Subcutaneous adipose tissue (tissue), 4 donors: ENCODE data around the gene AADAC. TPM values are rescaled to one million over a fixed set of nuclear protein-coding genes. Genes with fewer than 3 reads are reported as not detected.

Source experiments
- total RNA-seq, 4 donors: library from RNA; depleted of rRNA; stranded (reverse); fragments of >200 nt; gene quantifications; one replicate each; pipeline ENCODE4 v1.1.0, GENCODE V29; 2016
- TF ChIP-seq, protein P1 (sequence below): fragments of 450-650 bp; IDR thresholded peaks from one replicate; pipeline ENCODE4 v1.5.1; 2016; ENCODE audit warnings: low read depth, mild to moderate bottlenecking, control low read depth, antibody characterized with exemption, moderate library complexity

AADAC gene
- total RNA-seq, 4 donors from 2014 or later = 5.3 to 6.0 TPM; not detected in 2

DNA sequence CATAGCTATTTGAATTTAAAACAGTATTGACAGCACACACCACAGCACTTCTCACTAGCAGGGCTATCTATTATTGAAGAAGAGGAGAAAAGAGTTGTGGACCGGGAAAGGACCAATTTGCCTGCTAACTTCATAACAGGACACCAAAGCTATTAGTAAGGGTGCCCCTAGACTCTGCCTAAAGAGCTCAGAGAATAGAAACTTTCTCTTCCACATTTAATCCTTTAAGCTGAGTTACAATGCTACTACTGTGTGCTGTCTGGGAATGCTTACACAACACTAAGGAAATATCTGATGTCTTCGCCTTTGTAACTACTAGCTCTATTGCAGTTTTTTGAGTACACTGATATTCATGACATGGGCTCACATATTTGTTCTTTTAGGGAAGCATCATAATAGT is 13.5 kb upstream of the AADAC start:
- TF ChIP-seq, protein P1, sequence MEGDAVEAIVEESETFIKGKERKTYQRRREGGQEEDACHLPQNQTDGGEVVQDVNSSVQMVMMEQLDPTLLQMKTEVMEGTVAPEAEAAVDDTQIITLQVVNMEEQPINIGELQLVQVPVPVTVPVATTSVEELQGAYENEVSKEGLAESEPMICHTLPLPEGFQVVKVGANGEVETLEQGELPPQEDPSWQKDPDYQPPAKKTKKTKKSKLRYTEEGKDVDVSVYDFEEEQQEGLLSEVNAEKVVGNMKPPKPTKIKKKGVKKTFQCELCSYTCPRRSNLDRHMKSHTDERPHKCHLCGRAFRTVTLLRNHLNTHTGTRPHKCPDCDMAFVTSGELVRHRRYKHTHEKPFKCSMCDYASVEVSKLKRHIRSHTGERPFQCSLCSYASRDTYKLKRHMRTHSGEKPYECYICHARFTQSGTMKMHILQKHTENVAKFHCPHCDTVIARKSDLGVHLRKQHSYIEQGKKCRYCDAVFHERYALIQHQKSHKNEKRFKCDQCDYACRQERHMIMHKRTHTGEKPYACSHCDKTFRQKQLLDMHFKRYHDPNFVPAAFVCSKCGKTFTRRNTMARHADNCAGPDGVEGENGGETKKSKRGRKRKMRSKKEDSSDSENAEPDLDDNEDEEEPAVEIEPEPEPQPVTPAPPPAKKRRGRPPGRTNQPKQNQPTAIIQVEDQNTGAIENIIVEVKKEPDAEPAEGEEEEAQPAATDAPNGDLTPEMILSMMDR = no peak

DNA sequence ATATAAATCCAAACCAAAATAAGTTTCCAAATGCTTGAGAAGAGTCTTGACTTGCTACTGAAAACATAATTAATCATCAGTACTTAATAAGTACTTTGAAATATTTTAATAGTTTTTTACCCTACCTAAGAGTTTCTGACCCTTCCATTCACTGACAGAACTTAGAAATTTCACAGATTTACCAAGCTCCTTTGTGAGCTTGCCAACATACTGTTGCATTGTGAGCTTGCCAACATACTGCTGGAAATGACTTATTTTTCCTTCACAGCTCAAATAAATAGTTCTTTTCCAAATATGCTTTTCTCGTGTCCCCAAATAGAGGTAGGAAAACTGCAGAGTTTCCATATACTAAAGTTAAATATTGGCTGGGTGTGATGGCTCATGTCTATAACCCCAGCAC is 9.6 kb upstream of the AADAC start:
- TF ChIP-seq, protein P1 = no peak

DNA sequence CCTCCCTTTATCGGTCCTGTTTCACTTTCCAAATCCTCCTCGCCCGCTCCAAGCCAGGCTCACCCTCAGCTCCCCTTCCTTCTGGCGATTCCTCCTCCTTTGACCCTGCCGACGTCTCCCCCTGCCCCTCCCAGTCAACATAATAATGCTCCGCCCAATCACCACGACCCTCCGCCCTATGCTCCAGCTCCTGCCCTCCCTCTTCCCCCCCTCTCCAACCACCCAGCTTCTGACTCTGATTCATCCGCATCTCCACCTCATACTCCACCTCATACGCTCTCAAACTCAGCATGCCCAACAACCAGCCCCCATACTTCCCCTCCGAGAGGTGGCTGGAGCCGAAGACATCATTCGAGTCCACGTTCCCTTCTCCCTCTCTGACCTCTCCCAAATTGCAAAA is 7.1 kb upstream of the AADAC start:
- TF ChIP-seq, protein P1 = no peak

DNA sequence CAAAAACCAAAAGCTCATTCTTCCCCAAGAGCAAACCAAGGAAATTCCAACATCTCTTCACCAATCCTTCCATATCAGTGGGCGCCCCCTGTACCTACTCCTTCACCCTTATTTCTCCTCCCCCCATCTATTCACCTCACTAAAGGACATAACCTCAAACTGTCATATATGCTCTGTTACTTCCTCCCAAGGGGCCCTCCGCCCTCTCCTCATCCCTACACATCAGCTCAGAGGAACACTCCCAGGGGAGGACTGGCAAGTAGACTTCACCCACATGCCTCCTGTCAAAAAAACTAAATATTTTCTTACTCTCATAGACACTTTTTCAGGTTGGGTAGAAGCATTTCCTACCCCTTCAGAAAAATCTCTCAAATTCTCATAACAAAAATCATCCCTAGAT is 2.4 kb upstream of the AADAC start:
- TF ChIP-seq, protein P1 = no peak

DNA sequence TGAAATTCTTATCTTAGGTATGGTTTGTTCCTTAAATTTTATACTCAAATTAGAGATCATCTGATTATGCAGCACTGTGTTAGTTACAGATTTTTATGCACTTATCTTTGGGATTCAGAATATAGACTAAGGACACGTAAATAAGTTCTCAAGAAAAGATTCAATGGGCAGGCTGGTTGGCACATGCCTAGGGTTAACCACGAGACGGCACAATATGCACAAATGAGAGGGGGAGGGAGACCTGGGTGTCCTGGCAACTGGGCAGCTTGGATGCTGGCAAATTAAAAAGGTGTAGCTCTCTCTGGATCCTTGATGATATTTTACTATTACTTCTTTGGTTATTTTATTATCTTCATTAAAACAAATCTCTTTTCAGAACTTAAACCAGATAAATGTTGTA is 672 bp downstream of the AADAC start:
- TF ChIP-seq, protein P1 = no peak

DNA sequence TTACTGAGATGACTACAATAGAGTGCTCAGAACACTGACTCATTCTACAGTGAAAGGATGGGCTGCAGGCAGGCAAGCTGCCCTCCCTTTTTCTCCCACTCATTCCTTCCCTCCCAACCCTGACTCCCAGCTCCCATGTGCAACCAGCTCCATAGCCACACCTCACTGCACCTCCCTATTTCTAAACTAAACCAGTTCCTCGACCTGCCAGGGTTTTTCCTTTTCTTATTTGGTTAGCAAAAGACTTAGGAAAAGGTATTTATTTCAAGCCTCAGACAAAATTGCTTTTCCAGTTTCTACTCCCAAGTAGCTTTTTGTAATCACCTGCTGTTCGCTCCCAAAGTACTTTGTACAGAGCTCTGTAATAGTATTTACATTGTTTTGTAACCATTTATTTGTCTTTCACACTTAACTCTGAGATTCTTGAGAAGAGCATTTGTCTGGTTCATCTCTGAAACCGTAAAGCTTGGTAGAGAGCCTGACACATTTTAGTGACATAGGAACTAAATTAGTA is 2.2 kb downstream of the AADAC start:
- TF ChIP-seq, protein P1 = no peak

DNA sequence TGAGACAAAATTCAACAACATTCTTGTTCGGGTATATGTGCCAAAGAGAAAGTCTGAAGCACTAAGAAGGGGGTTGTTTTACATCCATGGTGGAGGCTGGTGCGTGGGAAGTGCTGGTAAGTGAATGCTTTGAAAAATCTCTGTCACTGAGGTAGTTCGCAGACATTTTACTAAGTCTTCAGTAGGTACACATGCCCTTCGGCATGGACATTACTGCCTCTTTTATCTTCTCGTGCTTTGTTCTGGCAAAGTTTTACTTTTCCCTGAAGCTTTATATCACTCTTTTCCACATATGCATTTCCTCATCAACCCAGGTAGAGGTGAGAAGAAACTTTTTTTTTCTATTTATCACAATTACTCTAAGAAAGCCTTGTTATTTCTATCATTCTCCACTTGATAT is 3.6 kb downstream of the AADAC start:
- TF ChIP-seq, protein P1 = no peak
